H9 (cell line): ENCODE measurements around the gene SCFD1. TPM values are rescaled to one million over a fixed set of nuclear protein-coding genes. Genes with fewer than 3 reads are reported as not detected.
A peak's percentile ranks its signal among the peaks of the same experiment; 100 is the strongest.

ENCODE experiments used
- DNase-seq: peaks from one replicate; pipeline ENCODE4 v3.0.0-alpha.2; 2017
- H2AFZ ChIP-seq: one replicate; pipeline ENCODE4 v1.6.1; 2013; ENCODE audit warnings: mild to moderate bottlenecking, low read length, control low read depth, moderate library complexity
- H2AK5ac ChIP-seq: 2 replicates; pipeline ENCODE4 v1.6.1; 2013; ENCODE audit warnings: low read length, control low read depth, mixed read lengths; ENCODE audit not compliant: insufficient read length
- H2BK120ac ChIP-seq: one replicate; pipeline ENCODE4 v1.6.1; 2013; ENCODE audit warnings: low read depth, mild to moderate bottlenecking, low read length, control low read depth, inconsistent platforms; ENCODE audit not compliant: poor library complexity, severe bottlenecking
- H2BK12ac ChIP-seq: 2 replicates; pipeline ENCODE4 v1.6.1; 2013; ENCODE audit warnings: low read length, control low read depth, mixed read lengths, low read depth; ENCODE audit not compliant: insufficient read length
- H2BK15ac ChIP-seq: 2 replicates; pipeline ENCODE4 v1.6.1; 2013; ENCODE audit warnings: low read depth, low read length, control low read depth
- H2BK20ac ChIP-seq: one replicate; pipeline ENCODE4 v1.6.1; 2013; ENCODE audit warnings: low read depth, mild to moderate bottlenecking, low read length, control low read depth, inconsistent platforms; ENCODE audit not compliant: poor library complexity, severe bottlenecking
- H2BK5ac ChIP-seq: 2 replicates; pipeline ENCODE4 v1.6.1; 2013; ENCODE audit warnings: low read length, control low read depth, mixed read lengths; ENCODE audit not compliant: insufficient read length
- H3K14ac ChIP-seq: 2 replicates; pipeline ENCODE4 v1.6.1; 2013; ENCODE audit warnings: low read length, control low read depth; ENCODE audit not compliant: insufficient read depth
- H3K18ac ChIP-seq: 2 replicates; pipeline ENCODE4 v1.6.1; 2013; ENCODE audit warnings: low read depth, mild to moderate bottlenecking, mixed read lengths, low read length, control low read depth; ENCODE audit not compliant: insufficient read length
- H3K23ac ChIP-seq: 2 replicates; pipeline ENCODE4 v1.6.1; 2013; ENCODE audit warnings: low read length, control low read depth, mixed read lengths, low read depth; ENCODE audit not compliant: insufficient read length
- H3K23me2 ChIP-seq: 2 replicates; pipeline ENCODE4 v1.6.1; 2013; ENCODE audit warnings: low read depth, mild to moderate bottlenecking, mixed read lengths, low read length, control low read depth; ENCODE audit not compliant: insufficient read length, poor library complexity, severe bottlenecking
- H3K27ac ChIP-seq: 2 replicates; pipeline ENCODE4 v1.5.1; 2013; ENCODE audit warnings: low read length, control low read depth, mixed read lengths, low read depth; ENCODE audit not compliant: insufficient read length
- H3K27me3 ChIP-seq: 2 replicates; pipeline ENCODE4 v1.6.1; 2013; ENCODE audit warnings: low read length, control low read depth, inconsistent platforms; ENCODE audit not compliant: insufficient read depth
- H3K4ac ChIP-seq: 2 replicates; pipeline ENCODE4 v1.6.1; 2013; ENCODE audit warnings: low read depth, mild to moderate bottlenecking, control low read depth, inconsistent platforms, low read length, moderate library complexity
- H3K4me1 ChIP-seq: 2 replicates; pipeline ENCODE4 v1.6.1; 2013; ENCODE audit warnings: low read length, control low read depth, inconsistent platforms; ENCODE audit not compliant: insufficient read depth
- H3K4me2 ChIP-seq: 2 replicates; pipeline ENCODE4 v1.6.1; 2013; ENCODE audit warnings: low read length, control low read depth, mixed read lengths; ENCODE audit not compliant: insufficient read length, insufficient read depth
- H3K56ac ChIP-seq: 2 replicates; pipeline ENCODE4 v1.6.1; 2013; ENCODE audit warnings: low read depth, mild to moderate bottlenecking, mixed read lengths, low read length, control low read depth; ENCODE audit not compliant: insufficient read length
- H3K79me1 ChIP-seq: 2 replicates; pipeline ENCODE4 v1.6.1; 2013; ENCODE audit warnings: low read depth, mild to moderate bottlenecking, moderate library complexity, low read length, control low read depth, inconsistent platforms; ENCODE audit not compliant: insufficient read depth, poor library complexity, severe bottlenecking
- H3K79me2 ChIP-seq: 2 replicates; pipeline ENCODE4 v1.6.1; 2013; ENCODE audit warnings: low read length, control low read depth, inconsistent platforms; ENCODE audit not compliant: insufficient read depth
- H3K9ac ChIP-seq: 2 replicates; pipeline ENCODE4 v1.6.1; 2013; ENCODE audit warnings: low read length, control low read depth, mixed read lengths; ENCODE audit not compliant: insufficient read length; ENCODE audit errors: extremely low read depth
- H3K9me3 ChIP-seq: one replicate; pipeline ENCODE4 v1.6.1; 2013; ENCODE audit warnings: low read depth, low read length, inconsistent platforms; ENCODE audit not compliant: control insufficient read depth
- H3T11ph ChIP-seq: one replicate; pipeline ENCODE4 v1.6.1; 2013; ENCODE audit warnings: mild to moderate bottlenecking, low read length, control low read depth, inconsistent platforms
- H4K20me1 ChIP-seq: one replicate; pipeline ENCODE4 v1.6.1; 2013; ENCODE audit not compliant: control insufficient read depth, insufficient read length, insufficient read depth
- H4K5ac ChIP-seq: 2 replicates; pipeline ENCODE4 v1.6.1; 2013; ENCODE audit warnings: low read depth, mild to moderate bottlenecking, mixed read lengths, low read length, control low read depth; ENCODE audit not compliant: insufficient read length
- H4K8ac ChIP-seq: replicated peaks from 2 replicates; pipeline ENCODE4 v1.6.1; 2013; ENCODE audit warnings: low read length, control low read depth, mixed read lengths, low read depth; ENCODE audit not compliant: insufficient read length
- H4K91ac ChIP-seq: 2 replicates; pipeline ENCODE4 v1.6.1; 2013; ENCODE audit warnings: low read depth, mild to moderate bottlenecking, moderate library complexity, mixed read lengths, low read length, control low read depth; ENCODE audit not compliant: insufficient read length
- H3K27ac Mint-ChIP-seq, 3 experiments: 2 replicates in 2 of 3; 3 replicates in 1 of 3; pipeline ENCODE4 v1.8.0; 2020 to 2021; ENCODE audit warnings: mixed read lengths in 3 of 3, mild to moderate bottlenecking in 1 of 3, moderate library complexity in 1 of 3
- H3K27me3 Mint-ChIP-seq: 2 replicates; pipeline ENCODE4 v1.8.0; 2021; ENCODE audit warnings: low read depth, mild to moderate bottlenecking, moderate library complexity, mixed read lengths
- H3K36me3 Mint-ChIP-seq, 3 experiments: 2 replicates in 2 of 3; 3 replicates in 1 of 3; pipeline ENCODE4 v1.8.0; 2020 to 2021; ENCODE audit warnings: low read depth in 3 of 3, mixed read lengths in 3 of 3; ENCODE audit not compliant: insufficient read depth in 1 of 3
- H3K4me1 Mint-ChIP-seq, 2 experiments: 2 replicates each; pipeline ENCODE4 v1.8.0; 2020; ENCODE audit warnings: mixed read lengths in 2 of 2
- H3K4me3 Mint-ChIP-seq, 2 experiments: 2 replicates in 1 of 2; 3 replicates in 1 of 2; pipeline ENCODE4 v1.8.0; 2020 to 2021; ENCODE audit warnings: mild to moderate bottlenecking in 2 of 2, mixed read lengths in 2 of 2, moderate library complexity in 1 of 2
- H3K9me3 Mint-ChIP-seq, 2 experiments: 2 replicates in 1 of 2; 3 replicates in 1 of 2; pipeline ENCODE4 v1.8.0; 2020; ENCODE audit warnings: mild to moderate bottlenecking in 2 of 2, mixed read lengths in 2 of 2, moderate library complexity in 1 of 2
- CTCF ChIP-seq: fragments of 200-600 bp; sonication (generic); conservative IDR thresholded peaks from 3 replicates; pipeline ENCODE4 v1.8.0; 2021; ENCODE audit warnings: antibody characterized with exemption, mild to moderate bottlenecking
- WGBS: extraction: QIAGEN DNeasy Blood & Tissue Kit; methylation state at CpG from one replicate; pipeline ENCODE4 v1.1.7; 2013; ENCODE audit warnings: missing lambda C conversion rate, low lambda C conversion rate, mixed read lengths; ENCODE audit not compliant: insufficient read length; ENCODE audit errors: extremely low coverage; 5-methylcytosine and 5-hydroxymethylcytosine counted together
- total RNA-seq: library from RNA; stranded (reverse); gene quantifications from 2 replicates; pipeline ENCODE4 v1.2.1, GENCODE V29; 2021

Gene SCFD1
- total RNA-seq, 1 experiment from 2014 or later: 85.2 TPM

GRCh38 chr14:30600922-30601918 is 20.9 kb upstream of the SCFD1 start:
- H3K9me3 ChIP-seq: no peaks in the 10 kb centered on the region
- H3K4ac ChIP-seq: no peak overlapping the region
- H2BK5ac ChIP-seq: no peak overlapping the region
- Mint-ChIP-seq H3K4me3 (no peak overlapping the region), H3K4me1 (no peaks in the 10 kb centered on the region), H3K36me3 (peaks cover 20 to 58% (median 58%) of the 10 kb centered on the region in 3 experiments), H3K27me3 (no peaks in the 10 kb centered on the region), H3K27ac (peak overlapping the region in 1 of 3 experiments; percentile 92; a peak in 2 of 7 replicates), H3K9me3 (no peaks in the 10 kb centered on the region)
- no peak overlapping the region for H3K27ac ChIP-seq
- no peak overlapping the region for H3K14ac ChIP-seq
- DNase-seq: no peak
- no peak overlapping the region for H3K4me2 ChIP-seq
- no peaks in the 10 kb centered on the region for H3K4me1 ChIP-seq
- H3K18ac ChIP-seq: no peak overlapping the region
- H4K8ac ChIP-seq: no peak overlapping the region
- no peaks in the 10 kb centered on the region for H3K27me3 ChIP-seq
- H3K56ac ChIP-seq: no peak overlapping the region
- no peak overlapping the region for H2AK5ac ChIP-seq
- H2AFZ ChIP-seq: no peak overlapping the region
- no peaks in the 10 kb centered on the region for H3K23me2 ChIP-seq
- H3K79me2 ChIP-seq: no peaks in the 10 kb centered on the region
- H2BK12ac ChIP-seq: no peak overlapping the region
- H4K5ac ChIP-seq: no peak overlapping the region
- no peak overlapping the region for H2BK20ac ChIP-seq
- no peak overlapping the region for H2BK15ac ChIP-seq
- H3T11ph ChIP-seq: no peak overlapping the region
- no peak for TF ChIP-seq CTCF
- WGBS: no CpG with 5 or more reads among the region's 8 CpGs
- H4K20me1 ChIP-seq: no peaks in the 10 kb centered on the region
- H2BK120ac ChIP-seq: no peak overlapping the region
- no peak overlapping the region for H4K91ac ChIP-seq
- no peak overlapping the region for H3K9ac ChIP-seq
- no peaks in the 10 kb centered on the region for H3K79me1 ChIP-seq
- no peak overlapping the region for H3K23ac ChIP-seq
